NCI-H187 (cell line): Measurements from ENCODE around the gene TMEM229B.

Experiments used
- DNase-seq, 2 experiments: peaks; one replicate each; lab custom pipeline; 2025; lab: John Stamatoyannopoulos, UW

The TMEM229B gene

GRCh38 chr14:67487332-67487731 lies 1.2 kb downstream of the TMEM229B start:
- no peak for DNase-seq

- DNase-seq: no peak
Observed at GRCh38 chr14:67486890-67487289, 1.6 kb downstream of the TMEM229B start.

- no peak for DNase-seq
Observed at GRCh38 chr14:67485501-67486095, 2.9 kb downstream of the TMEM229B start.

- DNase-seq: no peak
Observed at GRCh38 chr14:67483579-67484285, 4.8 kb downstream of the TMEM229B start.

GRCh38 chr14:67482231-67483164 lies 6.0 kb downstream of the TMEM229B start:
- no peak for DNase-seq

- no peak for DNase-seq
Observed at GRCh38 chr14:67480011-67480410, 8.5 kb downstream of the TMEM229B start.

GRCh38 chr14:67478800-67479084 lies 9.8 kb downstream of the TMEM229B start:
- DNase-seq: no peak

- peak; percentile 99 to 100 for DNase-seq
Observed at GRCh38 chr14:67477926-67478799, 10.4 kb downstream of the TMEM229B start.

GRCh38 chr14:67474366-67474765 lies 14.2 kb downstream of the TMEM229B start:
- DNase-seq: no peak

GRCh38 chr14:67473290-67474082 lies 15.0 kb downstream of the TMEM229B start:
- no peak for DNase-seq

GRCh38 chr14:67472726-67473125 lies 15.8 kb downstream of the TMEM229B start:
- no peak for DNase-seq

- no peak for DNase-seq
Observed at GRCh38 chr14:67469954-67470353, 18.6 kb downstream of the TMEM229B start.

GRCh38 chr14:67468378-67468730 lies 20.2 kb downstream of the TMEM229B start:
- DNase-seq: no peak

GRCh38 chr14:67467134-67467533 lies 21.4 kb downstream of the TMEM229B start:
- DNase-seq: no peak

GRCh38 chr14:67464879-67465278 lies 23.6 kb downstream of the TMEM229B start:
- no peak for DNase-seq

- no peak for DNase-seq
Observed at GRCh38 chr14:67464377-67464776, 24.1 kb downstream of the TMEM229B start.

GRCh38 chr14:67463900-67464299 lies 24.6 kb downstream of the TMEM229B start:
- no peak for DNase-seq

GRCh38 chr14:67461996-67462395 lies 26.5 kb downstream of the TMEM229B start:
- no peak for DNase-seq

GRCh38 chr14:67461341-67461985 lies 27.1 kb downstream of the TMEM229B start:
- DNase-seq: no peak

- DNase-seq: no peak
Observed at GRCh38 chr14:67459336-67459735, 29.2 kb downstream of the TMEM229B start.

GRCh38 chr14:67457782-67458181 lies 30.7 kb downstream of the TMEM229B start:
- DNase-seq: peak; percentile 35 to 40
